GM18861 (cell line): ENCODE measurements around the gene ATP5ME.
"Not testable (repeated sequence)": the region's sequence is repeated elsewhere in the genome, so short reads cannot be mapped to it uniquely, and the experiment has no call there.

Experiments
- ATAC-seq: cut with Tn5 transposase; IDR thresholded peaks from one replicate; pipeline ENCODE4 v1.9.1; 2021; ENCODE audit not compliant: unreplicated experiment

ATP5ME gene

DNA sequence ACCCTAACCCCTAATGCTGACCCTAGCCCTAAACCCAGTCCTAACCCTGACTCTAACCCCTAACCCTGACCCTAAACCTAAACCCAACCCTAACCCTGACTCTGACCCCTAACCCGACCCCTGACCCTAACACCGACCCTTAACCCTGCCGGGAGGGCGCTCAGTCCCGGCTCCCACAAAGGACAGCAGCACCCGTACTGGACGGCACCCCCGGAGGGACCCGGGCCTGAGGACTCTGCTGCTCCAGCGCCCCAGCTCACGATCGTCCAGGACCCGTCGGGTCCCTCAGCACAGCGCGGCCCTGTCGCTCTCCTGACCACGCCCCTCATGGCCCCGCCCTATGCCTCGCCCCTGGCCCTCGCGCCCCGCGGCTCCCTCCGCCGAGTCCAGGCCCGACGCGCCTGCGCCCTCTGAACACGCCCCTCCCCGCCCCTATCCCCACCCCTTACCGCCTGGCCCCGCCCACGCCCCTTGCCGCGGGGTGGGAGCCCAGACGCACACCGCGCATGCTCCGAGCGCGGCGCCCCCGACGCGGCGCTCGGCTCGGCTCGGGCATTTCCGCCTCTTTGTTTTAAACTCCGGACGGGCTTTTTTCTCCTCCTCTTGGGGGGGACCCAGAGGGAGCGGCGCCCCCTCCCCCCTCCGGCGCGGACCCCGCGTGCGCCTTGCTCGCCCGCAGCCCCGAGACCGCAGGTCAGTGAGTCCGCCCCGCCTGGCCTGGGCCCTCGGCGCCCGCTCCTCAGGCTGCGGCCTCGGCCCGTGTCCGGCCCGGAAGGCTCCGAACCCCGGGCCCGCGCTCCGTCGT, 31.4 kb upstream of the ATP5ME start, which contains the start of gene PCGF3:
Gene PCGF3, plus strand, starts transcription at position 555 of the 805 bp plus-strand sequence. CDS start 27,849 bp downstream, outside the sequence.
- peak; percentile 63 for ATAC-seq

DNA sequence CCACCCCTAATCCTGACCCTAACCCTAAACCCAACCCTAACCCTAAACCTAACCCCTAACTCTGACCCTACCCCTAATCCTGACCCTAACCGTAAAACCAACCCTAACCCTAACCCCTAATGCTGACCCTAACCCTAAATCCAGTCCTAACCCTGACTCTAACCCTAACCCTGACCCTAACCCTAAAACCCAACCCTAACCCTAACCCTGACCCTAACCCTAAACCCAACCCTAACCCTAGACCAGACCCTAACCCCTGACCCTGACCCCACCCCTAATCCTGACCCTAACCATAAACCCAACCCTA, 30.8 kb upstream of the ATP5ME start:
- no peak for ATAC-seq

DNA sequence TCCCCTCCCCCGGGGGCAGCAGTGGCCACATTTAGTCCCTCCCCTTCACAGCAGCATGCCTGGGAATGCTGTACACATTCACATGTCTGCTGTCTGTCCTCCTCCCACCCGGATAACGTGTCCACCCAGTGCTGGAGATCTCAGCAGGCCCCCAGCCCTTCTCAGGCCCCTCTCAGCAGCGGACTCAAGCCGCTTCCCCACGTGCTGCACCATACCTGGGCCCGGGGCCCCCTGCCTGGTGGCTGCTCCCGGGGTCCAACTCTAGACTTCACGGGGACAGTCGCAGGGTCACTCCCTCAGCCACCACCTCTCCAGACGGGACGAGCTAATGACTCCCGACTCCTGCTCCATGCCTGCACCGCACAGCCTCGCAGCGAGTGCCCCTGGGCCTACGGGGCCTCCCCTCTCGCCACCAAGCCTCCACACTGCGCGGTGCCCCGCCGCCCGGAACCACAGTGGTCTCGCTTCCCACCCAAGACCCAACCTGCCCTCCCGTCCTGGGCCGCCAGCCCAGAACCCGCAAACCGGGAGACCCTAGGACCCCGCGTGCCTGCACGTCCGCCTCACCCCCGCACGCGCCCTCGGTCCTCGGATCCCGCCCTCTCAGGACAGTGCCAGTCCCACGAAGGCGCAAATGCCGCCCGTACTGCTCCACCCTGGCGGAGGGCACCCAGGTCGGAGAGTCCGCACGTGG, 30.3 kb upstream of the ATP5ME start:
- ATAC-seq = no peak

DNA sequence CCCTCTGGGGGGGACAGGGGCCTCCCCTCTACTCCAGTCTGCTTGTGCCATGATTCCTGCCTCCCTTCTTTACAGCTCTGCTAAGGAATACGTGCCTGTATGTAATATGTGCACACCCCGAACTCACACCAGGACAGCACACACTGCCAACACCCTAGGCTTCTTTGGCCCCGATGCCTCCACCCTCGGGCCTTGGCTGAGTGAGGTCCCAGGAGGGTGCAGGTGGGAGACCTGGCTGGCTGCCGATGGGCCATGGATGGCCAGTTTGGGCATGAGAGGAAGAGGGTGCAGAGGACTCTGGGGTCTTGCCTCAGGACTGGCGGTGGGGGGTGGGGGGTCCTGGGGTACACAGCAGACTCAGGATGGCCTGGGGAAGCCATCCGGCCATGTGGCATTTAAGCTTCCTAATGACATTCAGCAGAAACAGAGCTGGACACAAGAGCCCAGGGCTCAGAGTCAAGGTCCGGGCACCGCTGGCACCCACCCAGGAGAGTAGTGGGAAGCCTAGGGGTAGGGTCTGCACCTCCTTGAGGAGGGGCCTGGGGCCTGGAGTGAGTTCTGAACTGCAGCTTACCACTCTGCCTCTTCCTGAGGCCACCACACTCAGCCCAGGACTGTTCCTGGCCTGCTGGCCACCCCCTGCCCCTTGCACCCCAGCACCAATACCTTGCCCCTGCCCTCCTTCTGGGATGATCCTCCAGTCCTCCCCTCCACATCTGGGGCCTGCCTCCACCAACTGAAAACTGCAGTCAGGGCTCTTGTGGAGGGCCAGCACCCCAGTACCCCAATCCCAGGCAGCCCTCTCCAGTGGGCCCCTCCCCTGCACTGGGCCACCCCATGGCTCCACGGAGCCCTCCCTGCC, 29.5 kb upstream of the ATP5ME start:
- no peak for ATAC-seq

DNA sequence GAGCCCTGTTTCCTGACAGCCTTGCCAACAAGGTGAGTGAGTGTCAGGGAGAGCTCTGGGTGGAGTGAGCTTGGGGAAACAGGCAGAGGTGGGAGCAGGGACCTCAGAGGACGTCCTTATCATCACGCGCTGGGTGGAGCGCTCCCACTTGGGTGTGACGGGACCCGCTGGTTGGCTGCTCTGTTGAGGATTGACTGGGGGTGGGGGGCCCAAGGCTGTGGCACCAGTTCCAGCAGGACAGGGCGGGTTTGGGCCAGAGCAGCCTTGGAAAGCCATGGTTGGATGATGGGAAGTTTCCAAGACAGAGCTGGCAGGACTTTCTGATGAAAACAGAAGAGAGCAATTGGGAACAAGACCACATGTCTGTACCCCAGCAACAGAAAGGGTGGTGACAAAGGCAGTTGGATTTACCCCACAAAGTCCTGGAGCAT, 28.6 kb upstream of the ATP5ME start:
- no peak for ATAC-seq

DNA sequence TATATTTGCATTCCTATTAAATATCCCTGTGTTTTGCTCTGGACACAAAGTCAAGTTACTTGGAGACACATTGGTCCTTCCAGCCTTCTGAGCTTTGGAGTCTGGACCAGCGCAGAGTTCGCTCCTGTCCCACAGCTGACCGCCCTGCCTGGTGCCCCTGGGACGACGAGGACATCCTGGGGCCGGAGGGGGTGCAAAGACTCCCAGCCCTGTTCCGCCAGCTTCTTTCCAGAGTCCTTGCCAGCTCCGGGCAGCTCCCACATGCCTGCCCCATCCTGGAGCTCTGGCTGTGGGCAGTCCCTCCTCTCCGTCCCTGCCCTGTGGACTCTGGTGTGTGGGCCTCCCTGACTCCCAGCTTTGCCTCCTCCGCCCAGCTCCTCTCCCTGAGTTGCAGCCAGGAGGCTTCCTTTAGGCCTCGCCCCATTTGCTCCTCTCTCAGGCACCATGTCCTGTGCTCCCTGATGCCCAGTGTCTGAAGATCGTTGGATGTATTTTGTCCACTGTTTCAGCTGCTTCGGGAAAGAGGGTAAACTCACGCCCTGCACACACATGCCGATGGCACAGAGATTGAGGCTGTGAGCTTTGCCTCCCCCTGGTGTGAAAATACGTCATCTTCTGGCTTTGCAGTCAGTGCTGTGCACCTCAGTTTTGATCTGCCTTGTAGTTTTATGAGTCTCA, 26.6 kb upstream of the ATP5ME start:
- no peak for ATAC-seq

DNA sequence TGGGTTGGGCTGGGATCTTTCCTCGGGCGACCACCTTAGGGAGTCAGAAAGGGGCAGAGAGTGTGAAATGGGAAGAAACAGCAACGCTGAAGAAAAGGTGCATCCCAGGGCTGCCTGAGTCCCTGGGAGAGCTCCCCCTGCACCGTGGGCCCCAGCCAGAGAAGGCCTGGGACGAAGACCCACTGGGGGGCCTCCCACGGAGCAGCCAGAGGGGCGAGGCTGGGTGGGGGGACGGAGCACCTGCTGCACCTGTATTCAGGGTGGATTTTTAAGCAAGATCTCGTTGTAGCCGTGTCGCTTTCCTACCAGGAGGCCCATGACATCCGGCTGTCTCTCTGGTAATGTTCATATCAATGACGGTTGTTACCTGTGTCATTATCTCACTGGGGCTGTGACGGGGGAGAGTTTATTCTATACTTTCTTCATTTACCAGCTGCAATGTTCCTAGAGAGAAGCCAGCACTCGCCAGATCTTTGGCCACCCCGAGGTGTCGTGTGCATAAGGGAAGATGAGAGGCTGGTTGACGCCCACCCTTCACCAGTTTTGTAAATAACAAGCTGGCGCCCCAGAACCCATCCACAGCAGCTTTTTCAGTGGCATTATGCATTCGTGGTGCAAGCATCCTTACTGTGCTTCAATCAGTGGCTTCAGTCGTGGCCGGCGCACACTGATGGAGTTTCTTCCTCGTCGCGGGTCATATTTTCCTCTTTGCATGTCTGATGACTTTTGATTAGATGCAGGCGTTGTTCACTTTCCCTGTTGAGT, 25.9 kb upstream of the ATP5ME start:
- ATAC-seq = no peak

DNA sequence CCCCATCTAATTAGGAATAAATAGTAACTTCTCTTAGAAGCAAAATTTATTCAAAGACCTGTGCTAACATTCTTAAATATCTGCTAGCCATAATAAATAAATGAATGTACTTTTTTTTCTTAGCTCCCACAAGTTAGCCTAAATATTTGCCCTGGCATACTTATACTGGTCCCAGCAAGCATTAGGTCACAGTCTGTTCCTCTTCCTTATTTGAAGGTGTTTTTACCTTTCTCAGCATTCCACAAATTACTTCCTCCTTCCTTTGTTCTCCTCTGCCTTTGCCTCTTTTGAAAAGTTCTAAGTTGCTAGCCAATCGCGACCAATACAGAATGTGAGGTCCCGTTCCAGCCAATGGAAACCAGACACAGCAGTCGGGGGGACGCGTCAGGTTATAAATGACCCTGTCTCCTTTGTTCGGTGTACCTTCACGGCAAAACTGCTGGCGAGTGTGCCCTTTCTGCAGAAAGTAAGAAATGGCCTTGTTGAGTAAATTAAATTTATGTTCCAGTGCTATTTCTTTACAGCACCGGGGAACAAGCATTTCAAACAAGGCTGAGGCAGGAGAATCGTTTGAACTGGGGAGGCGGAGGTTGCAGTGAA, 20.4 kb upstream of the ATP5ME start:
- ATAC-seq = not testable (repeated sequence)

DNA sequence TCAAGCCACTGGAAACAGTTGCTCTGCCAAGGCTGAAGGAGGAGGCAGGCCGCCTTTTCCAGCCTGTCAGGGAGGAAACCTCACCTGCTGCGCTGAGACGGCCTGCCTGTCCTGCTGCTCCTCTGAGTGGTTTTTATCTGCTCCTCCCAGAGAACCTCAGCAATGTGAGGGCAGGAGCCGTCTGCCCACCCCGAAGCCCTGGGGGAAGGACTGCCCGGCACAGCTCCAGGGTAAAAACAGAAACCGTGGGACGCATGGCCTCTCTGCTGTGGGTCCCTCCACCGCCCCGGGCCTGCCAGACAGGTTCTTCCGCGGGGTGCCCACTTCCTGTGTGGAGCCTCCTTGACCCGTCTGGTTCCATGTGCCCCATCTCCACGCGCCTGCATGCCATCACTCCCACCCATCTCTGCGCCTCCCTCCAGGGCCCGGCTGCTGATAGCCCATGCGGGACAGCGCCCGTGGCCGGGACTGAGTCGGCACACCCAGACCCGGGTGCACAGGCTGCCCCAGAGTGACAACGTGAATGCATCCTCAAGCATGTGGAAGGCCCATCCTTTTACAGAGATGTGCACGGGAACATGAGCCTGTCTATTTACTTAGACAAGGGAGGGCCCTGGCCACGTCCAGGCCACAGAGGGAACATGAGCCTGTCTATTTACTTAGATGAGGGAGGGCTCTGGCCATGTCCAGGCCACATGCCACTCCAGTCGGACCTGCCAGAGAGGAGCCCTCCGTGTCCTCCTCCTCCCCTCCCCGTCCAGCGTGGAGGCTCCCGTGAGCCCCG, 18.9 kb upstream of the ATP5ME start:
- no peak for ATAC-seq

DNA sequence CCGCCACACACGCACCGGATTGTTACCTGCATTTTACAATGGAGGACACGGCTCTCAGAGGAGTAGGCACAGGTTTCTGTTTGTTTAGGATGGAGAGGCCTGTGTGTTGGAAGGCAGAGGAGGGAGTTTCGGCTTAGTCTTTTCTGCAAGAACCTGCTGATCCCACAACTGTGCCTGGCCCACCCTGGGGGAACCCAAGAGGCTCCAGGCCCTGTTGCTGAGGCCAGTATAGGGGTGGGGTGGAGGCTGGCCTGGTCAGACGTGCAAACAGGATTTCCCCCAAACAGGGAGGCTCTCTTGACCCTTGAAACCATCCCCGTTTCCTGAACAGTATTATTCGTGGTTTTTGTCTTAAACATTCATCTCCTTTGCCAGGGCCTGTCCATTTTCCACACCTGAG, 15.6 kb upstream of the ATP5ME start:
- no peak for ATAC-seq

DNA sequence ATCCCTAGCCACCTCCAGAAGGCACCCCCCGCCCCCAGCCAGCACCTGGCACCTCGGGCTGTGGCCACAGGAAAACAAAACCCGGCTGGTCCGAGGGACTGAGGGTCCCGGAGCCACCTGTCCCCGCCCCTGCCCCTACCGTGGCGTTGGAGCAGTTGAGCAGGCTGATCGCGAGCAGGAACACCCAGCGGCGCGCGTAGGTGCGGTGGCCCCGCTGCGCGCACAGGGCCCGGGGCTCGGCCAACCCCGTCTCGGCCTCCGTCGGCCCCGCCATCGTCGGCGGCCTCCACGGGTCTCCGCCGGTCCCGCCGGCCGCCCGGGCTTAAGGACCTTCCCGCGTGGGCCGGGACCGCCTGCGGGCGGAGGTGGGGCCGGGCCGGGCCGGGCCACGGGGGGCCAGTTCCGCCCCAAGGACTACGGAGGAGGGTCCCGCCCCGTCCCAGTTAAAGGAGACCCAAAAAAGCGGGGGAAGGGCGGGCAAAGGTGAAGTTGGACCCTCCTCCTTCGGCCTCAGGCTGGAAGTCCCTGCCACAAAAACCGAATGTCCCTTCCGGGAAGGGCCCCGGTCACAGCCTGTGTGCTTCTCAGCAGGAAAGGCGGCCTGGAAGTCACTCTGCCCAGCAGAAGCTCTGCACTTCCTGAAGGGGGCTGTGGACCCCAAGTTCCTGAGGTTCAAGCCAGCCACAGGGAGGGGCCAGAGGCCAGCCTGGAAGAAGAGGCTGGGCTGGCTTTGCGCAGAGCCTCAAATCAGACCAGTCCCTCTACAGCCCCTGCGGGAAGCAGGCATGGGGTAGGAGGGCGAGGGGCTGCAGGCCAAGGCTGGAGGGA, 15.0 kb upstream of the ATP5ME start, which contains the start of gene SLC49A3:
Gene SLC49A3, minus strand, starts transcription at position 298 of the 828 bp plus-strand sequence. Its CDS starts 24 bp downstream, at position 274.
- no peak for ATAC-seq

DNA sequence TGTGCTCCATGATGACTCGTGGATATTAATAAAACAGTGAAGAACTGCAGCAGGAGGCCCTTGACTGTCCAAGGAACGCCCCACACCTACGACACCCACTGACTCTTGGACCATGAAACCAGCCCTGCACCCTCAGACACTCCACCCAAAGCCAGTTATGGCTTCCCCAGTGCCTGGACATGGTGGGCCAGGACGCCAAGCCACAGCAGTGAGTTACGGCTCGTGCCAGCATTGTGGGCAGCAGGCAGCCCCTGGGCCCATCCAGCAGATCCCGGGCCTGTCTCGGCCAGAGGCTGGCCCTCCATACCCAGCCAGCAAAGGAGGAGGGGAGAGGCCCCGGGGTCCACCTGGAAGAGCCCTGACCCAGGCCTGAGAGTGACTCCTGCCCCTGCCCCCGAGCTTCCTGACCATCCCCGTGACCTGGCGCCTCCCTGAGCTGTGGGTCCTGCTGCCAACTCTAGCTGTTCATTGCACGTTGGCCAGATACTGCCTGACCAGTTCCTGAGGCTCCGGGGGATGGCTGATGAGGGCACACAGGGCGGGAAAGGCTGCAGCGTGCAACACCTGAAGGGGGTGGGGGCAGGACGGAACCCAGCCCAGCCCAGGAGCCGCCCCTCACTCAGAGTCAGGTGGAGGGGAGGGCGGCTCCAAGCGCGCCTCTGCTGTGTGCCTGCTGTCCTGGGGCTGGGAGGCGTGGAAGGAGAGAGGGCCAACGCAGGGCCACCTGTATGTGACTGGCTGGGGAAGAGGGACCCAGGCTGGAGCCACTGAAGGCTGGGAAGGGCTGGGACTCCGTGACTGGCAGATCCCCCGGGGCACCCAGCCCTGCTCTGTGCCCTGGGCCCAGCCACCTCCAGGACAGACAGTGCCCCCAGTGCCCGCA, 14.1 kb upstream of the ATP5ME start:
- no peak for ATAC-seq

DNA sequence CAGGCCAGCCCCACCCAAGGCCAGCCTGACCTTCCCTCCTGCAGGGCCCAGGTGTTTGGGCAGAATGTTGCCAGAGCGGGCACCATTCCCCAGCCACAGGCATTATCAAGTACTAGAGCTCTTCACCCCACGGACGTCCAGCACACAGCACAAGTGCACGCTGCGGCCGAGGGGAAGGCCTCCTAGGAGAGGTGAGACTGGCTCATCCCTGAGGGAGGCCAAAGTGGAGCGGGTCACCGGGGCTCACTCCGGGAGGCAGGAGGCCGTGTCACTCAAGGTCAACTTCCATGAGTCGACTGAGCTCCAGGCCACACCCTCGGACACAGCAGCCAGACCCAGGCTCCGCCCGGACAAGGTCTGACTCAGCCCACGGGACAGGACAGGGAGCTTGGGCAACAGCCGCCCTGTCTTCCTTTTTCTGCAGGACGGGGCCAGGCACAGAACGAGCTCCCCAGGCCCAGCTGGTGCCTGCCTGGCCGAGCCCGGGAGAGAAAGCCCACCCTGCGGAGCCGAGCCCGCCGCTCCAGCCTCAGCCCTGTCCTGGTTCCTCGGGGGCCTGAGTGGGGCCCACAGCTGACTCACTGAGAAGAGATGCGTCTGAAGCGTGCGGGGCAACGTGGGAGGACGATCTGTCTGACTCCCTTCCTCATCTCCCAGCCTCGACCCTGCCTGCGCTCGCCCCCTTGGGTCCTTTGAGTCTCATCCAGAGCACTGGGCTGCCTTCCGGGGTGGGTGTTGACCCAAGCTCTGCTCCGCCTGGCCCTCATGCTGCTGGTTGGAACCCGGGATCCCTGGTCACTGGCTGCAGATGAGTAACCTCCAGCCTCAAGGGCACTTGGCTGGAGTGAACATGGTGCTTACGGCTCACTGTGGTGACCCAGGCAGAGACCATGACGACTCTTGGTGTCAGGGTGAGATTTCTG, 13.2 kb upstream of the ATP5ME start:
- ATAC-seq = no peak

DNA sequence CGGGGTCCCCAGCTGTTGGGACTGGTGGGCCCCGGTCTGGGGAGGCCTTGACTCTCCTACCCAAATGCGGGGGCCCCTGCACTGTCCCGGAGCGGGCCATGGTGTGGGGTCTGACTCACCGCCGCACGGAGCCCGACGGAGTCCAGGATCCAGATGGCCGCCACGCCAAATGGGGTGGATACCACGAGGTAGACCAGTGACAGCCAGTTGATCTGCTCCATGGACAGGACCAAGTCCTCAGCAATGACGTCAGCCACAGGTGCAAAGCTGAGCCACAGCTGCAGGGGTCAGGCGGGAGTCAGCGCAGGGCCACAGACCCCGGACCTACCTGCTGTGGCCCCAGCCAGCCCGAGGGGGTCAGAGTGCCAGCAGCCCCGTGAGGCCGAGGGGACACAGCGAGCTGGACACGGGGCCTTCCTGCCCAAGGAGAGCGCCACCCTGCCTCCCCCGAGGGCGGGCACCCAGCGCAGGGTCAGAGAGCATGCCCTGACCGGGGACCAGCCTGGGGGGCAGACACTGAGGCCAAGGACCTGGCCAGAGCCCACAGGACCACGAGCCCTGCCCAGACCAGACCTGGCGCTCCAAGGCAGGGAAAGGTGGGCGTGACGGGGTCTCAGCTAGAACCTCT, 12.5 kb upstream of the ATP5ME start:
- ATAC-seq = no peak

DNA sequence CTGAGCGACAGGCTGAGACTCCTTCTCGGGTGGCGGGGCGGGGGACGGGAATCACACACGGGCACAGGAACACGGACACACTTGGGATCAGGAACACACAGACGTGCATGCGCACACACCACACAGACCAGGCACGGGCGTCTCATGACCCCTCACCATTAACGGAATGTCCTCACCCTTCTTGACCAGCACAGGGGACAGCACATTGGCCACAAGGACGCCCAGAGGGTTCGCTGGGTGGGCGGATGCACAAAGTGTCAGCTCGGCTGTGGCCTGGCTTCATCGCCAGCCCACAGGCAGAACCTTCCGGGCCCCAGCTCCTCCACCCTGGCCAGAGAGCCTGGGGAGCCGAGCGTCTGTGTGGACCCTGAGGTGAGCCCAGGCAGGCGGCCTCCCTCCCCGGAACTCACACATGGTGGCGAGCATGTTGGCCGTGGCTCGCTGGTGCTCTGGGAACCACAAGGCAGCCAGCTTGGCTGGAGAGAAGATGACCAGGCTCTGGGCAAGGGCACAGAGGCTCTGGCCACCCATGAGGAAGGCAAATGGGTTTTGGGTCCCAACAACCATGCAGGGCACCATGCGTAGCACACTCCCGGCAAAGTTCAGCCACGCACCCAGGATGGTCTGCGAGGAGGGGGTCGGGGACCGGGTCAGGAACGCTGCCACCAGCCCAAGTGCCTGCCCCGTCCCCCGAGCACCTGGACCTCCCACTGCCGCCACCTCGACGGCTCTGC, 11.8 kb upstream of the ATP5ME start:
- no peak for ATAC-seq
